Measurements from ENCODE around the gene PLEKHG2. TPM values are rescaled to one million over a fixed set of nuclear protein-coding genes. Genes with fewer than 3 reads are reported as not detected.

Gene PLEKHG2
- total RNA-seq, 1 donor, result 21.4 TPM

- H3K27me3 ChIP-seq (ENCODE audit: insufficient read depth, low read length), result no peaks in the 10 kb centered on the region
- peak overlapping the region; percentile 96 for H3K4me2 ChIP-seq (ENCODE audit: insufficient read depth, low read length)
- H3K36me3 ChIP-seq (ENCODE audit: insufficient read depth, low read length), result peaks cover 13% of the 10 kb centered on the region
- H3K4me3 ChIP-seq (ENCODE audit: insufficient read depth, low read length), result peak overlapping the region; percentile 83
- peaks cover 28% of the 10 kb centered on the region for H4K20me1 ChIP-seq (ENCODE audit: insufficient read depth, low read length)
- peaks cover 41% of the 10 kb centered on the region for H3K4me1 ChIP-seq (ENCODE audit: insufficient read depth, low read length)
- peak overlapping the region; percentile 81 for H3K27ac ChIP-seq (ENCODE audit: low read depth, low read length)
- H3K79me2 ChIP-seq (ENCODE audit: insufficient read depth, low read length), result peaks cover 26% of the 10 kb centered on the region
- TF ChIP-seq CTCF (IDR thresholded peaks at IDR 0.05; ENCODE audit: extremely low read depth, low read depth, low read length), result no peak
- DNase-seq (ENCODE audit: insufficient read length, low spot score, missing footprints), result no peak
- no peaks in the 10 kb centered on the region for H3K9me3 ChIP-seq (ENCODE audit: low read depth, low read length)
- H2AFZ ChIP-seq (ENCODE audit: low read length), result no peak overlapping the region
Measured at GRCh38 chr19:39405958-39406655, 6.4 kb upstream of the PLEKHG2 start.

DNA sequence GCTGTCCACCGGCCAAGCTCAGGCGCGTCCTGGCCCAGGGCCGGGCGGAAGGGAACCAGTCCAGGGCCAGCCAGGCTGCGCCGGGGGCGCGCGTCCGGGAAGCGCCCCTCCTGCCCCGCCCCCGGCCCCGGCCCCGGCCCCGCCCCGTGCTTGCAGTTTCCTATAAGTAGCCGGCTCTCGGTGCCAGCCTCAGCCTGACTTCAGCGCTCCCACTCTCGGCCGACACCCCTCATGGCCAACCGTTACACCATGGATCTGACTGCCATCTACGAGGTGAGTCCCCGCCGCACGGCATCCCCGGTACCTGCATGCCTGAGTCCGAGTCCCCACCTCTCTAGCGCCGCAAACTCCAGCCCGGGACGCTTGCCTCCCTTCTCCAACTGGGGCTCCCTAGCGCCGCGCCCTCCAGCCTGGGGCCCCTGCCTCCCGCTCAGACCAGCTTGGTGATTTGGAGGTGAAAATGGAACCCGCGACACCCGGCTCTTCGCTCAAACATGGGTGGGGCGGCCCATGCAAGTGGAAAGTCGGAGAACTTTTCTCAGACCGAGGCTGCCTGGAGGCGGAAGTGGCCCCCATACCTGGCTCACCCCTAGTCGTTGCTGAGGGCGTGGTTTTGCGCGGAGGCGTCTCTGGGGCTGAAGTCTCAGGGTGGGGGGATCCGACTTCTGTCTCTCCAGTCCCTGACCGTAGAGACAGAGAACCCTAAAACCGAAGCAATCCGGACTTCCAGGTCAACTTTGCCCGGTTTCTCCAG, 5.6 kb upstream of the PLEKHG2 start, which contains the start of gene ZFP36:
Gene ZFP36, plus strand, starts transcription at position 192 of the 754 bp plus-strand sequence. Its CDS starts 58 bp downstream, at position 250.
- no peak within 1 kb of the TSS for H2AFZ ChIP-seq (ENCODE audit: low read length)
- H3K27ac ChIP-seq (ENCODE audit: low read depth, low read length), result peak within 1 kb of the TSS; percentile 84
- H3K9me3 ChIP-seq (ENCODE audit: low read depth, low read length), result no peaks in the 10 kb centered on the region
- TF ChIP-seq CTCF (IDR thresholded peaks at IDR 0.05; ENCODE audit: extremely low read depth, low read depth, low read length), result no peak
- DNase-seq (ENCODE audit: insufficient read length, low spot score, missing footprints), result peak; percentile 99
- peaks cover 39% of the 10 kb centered on the region for H3K4me1 ChIP-seq (ENCODE audit: insufficient read depth, low read length)
- no peaks in the 10 kb centered on the region for H3K27me3 ChIP-seq (ENCODE audit: insufficient read depth, low read length)
- H3K79me2 ChIP-seq (ENCODE audit: insufficient read depth, low read length), result peaks cover 26% of the 10 kb centered on the region
- peak within 1 kb of the TSS; percentile 96 for H3K4me2 ChIP-seq (ENCODE audit: insufficient read depth, low read length)
- peaks cover 28% of the 10 kb centered on the region for H4K20me1 ChIP-seq (ENCODE audit: insufficient read depth, low read length)
- H3K4me3 ChIP-seq (ENCODE audit: insufficient read depth, low read length), result peak within 1 kb of the TSS; percentile 83
- H3K36me3 ChIP-seq (ENCODE audit: insufficient read depth, low read length), result peaks cover 13% of the 10 kb centered on the region

DNA sequence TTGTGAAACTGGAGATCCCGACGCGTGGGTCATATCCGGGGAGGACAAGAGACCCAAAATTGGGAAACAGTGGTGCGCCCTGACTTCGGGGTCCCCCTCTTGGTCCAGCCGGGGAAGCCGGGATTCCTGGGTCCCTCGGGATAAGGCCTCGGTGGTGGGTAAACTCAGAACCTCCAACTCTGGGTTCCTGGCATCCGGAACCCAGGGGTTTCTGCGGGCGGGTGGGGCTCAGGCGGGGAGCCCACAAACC, 5.1 kb upstream of the PLEKHG2 start:
- Histone ChIP-seq H3K4me2 (ENCODE audit: insufficient read depth, low read length) (peak overlapping the region; percentile 96), H3K79me2 (ENCODE audit: insufficient read depth, low read length) (peaks cover 26% of the 10 kb centered on the region), H3K4me1 (ENCODE audit: insufficient read depth, low read length) (peaks cover 34% of the 10 kb centered on the region), H3K4me3 (ENCODE audit: insufficient read depth, low read length) (peak overlapping the region; percentile 83), H2AFZ (ENCODE audit: low read length) (no peak overlapping the region), H3K27me3 (ENCODE audit: insufficient read depth, low read length) (no peaks in the 10 kb centered on the region), H3K36me3 (ENCODE audit: insufficient read depth, low read length) (peaks cover 13% of the 10 kb centered on the region), H3K27ac (ENCODE audit: low read depth, low read length) (peak overlapping the region; percentile 84), H4K20me1 (ENCODE audit: insufficient read depth, low read length) (peaks cover 28% of the 10 kb centered on the region), H3K9me3 (ENCODE audit: low read depth, low read length) (no peaks in the 10 kb centered on the region)
- no peak for TF ChIP-seq CTCF (IDR thresholded peaks at IDR 0.05; ENCODE audit: extremely low read depth, low read depth, low read length)
- DNase-seq (ENCODE audit: insufficient read length, low spot score, missing footprints), result no peak

Data from osteoblast (primary cell).